Keratinocyte (primary cell): Measurements from ENCODE around the gene SERPINE1. TPM values are rescaled to one million over a fixed set of nuclear protein-coding genes. Genes with fewer than 3 reads are reported as not detected.
A peak's percentile ranks its signal among the peaks of the same experiment; 100 is the strongest.

ENCODE experiments used
- DNase-seq: peaks from one replicate; pipeline ENCODE4 v3.0.0-alpha.2; 2011; ENCODE audit warnings: low read depth, missing footprints, low spot score
- FAIRE-seq: peaks from 2 replicates; lab custom pipeline; 2011; peaks lifted over from hg19 to GRCh38; lab: Jason Lieb, UNC
- H2AFZ ChIP-seq: 2 replicates; pipeline ENCODE4 v1.6.0; 2012; ENCODE audit warnings: low read length, control low read depth, inconsistent platforms; ENCODE audit not compliant: control insufficient read depth
- H3K27ac ChIP-seq: 2 replicates; pipeline ENCODE4 v1.5.1; 2011; ENCODE audit warnings: low read length; ENCODE audit not compliant: control insufficient read depth, insufficient read depth
- H3K27me3 ChIP-seq: 3 replicates; pipeline ENCODE4 v1.6.0; 2011; ENCODE audit warnings: low read length; ENCODE audit not compliant: control insufficient read depth, insufficient read depth; ENCODE audit errors: extremely low read depth
- H3K36me3 ChIP-seq, 2 experiments: 2 replicates in 1 of 2; 3 replicates in 1 of 2; pipeline ENCODE4 v1.5.1; 2011; ENCODE audit warnings: low read length in 2 of 2, mild to moderate bottlenecking in 1 of 2; ENCODE audit not compliant: control insufficient read depth in 2 of 2, insufficient read depth in 2 of 2; ENCODE audit errors: extremely low read depth in 1 of 2
- H3K4me1 ChIP-seq: 3 replicates; pipeline ENCODE4 v1.5.1; 2011; ENCODE audit warnings: low read length; ENCODE audit not compliant: control insufficient read depth, insufficient read depth; ENCODE audit errors: extremely low read depth
- H3K4me2 ChIP-seq: 3 replicates; pipeline ENCODE4 v1.6.0; 2011; ENCODE audit warnings: low read depth, low read length; ENCODE audit not compliant: control insufficient read depth, insufficient read depth; ENCODE audit errors: extremely low read depth
- H3K4me3 ChIP-seq, 3 experiments: fragments of 200-600 bp in 1 of 3; sonication (generic) in 1 of 3; 2 replicates in 2 of 3; 3 replicates in 1 of 3; pipeline ENCODE4 v1.5.1; 2011 to 2016; ENCODE audit warnings: low read length in 3 of 3, mild to moderate bottlenecking in 3 of 3, control low read depth in 2 of 3, inconsistent platforms in 1 of 3, low read depth in 1 of 3, mixed read lengths in 1 of 3, mixed run types in 1 of 3, moderate library complexity in 1 of 3; ENCODE audit not compliant: control insufficient read depth in 2 of 3, insufficient read depth in 2 of 3; ENCODE audit errors: extremely low read depth in 1 of 3
- H3K79me2 ChIP-seq: 2 replicates; pipeline ENCODE4 v1.6.0; 2012; ENCODE audit warnings: low read length; ENCODE audit not compliant: control insufficient read depth, insufficient read depth
- H3K9ac ChIP-seq: 3 replicates; pipeline ENCODE4 v1.6.0; 2011; ENCODE audit warnings: low read length; ENCODE audit not compliant: control insufficient read depth, insufficient read depth; ENCODE audit errors: extremely low read depth
- H3K9me1 ChIP-seq: 3 replicates; pipeline ENCODE4 v1.6.0; 2011; ENCODE audit warnings: low read length; ENCODE audit not compliant: control insufficient read depth, insufficient read depth; ENCODE audit errors: extremely low read depth
- H3K9me3 ChIP-seq: 2 replicates; pipeline ENCODE4 v1.5.1; 2012; ENCODE audit warnings: low read depth, low read length; ENCODE audit not compliant: control insufficient read depth
- H4K20me1 ChIP-seq: 3 replicates; pipeline ENCODE4 v1.6.0; 2011; ENCODE audit warnings: low read length; ENCODE audit not compliant: control insufficient read depth, insufficient read depth; ENCODE audit errors: extremely low read depth
- EZH2 ChIP-seq: IDR thresholded peaks from one replicate; pipeline ENCODE4 v1.6.1; 2012; ENCODE audit warnings: inconsistent platforms, mild to moderate bottlenecking, low read length, moderate library complexity
- dilution Hi-C: fragments of 300-500 bp; cut with MboI; formaldehyde crosslinking; loops from one replicate; pipeline ENCODE4 v1.7.0; 2020; ENCODE audit warnings: low sequenced_read_pairs; ENCODE audit not compliant: extremely low pct_ligation_motif_present
- polyA plus RNA-seq, 5 experiments: library from polyadenylated mRNA; depleted of rRNA in 3 of 5; stranded (reverse) in 3 of 5; stranded (forward) in 1 of 5; unstranded in 1 of 5; fragments of >200 nt; gene quantifications; 1 replicate in 1 of 5; 2 replicates in 3 of 5; 3 replicates in 1 of 5; pipeline versions ENCODE4 v1.2.1 to v1.2.3, GENCODE V29; 2011 to 2012; ENCODE audit warnings: missing spikeins in 2 of 5, low read depth in 1 of 5, low replicate concordance in 1 of 5
- TF ChIP-seq, protein P1 (sequence below), 3 experiments: IDR thresholded peaks in 1 of 3; conservative IDR thresholded peaks in 1 of 3; optimal IDR thresholded peaks in 1 of 3; 2 replicates in 2 of 3; 3 replicates in 1 of 3; pipeline versions ENCODE3 to v1.5.1; 2011; ENCODE audit warnings: low read length in 3 of 3, mild to moderate bottlenecking in 3 of 3, moderate library complexity in 2 of 3, control low read depth in 1 of 3, inconsistent platforms in 1 of 3; ENCODE audit not compliant: insufficient read depth in 2 of 3; ENCODE audit errors: extremely low read depth in 1 of 3

Gene SERPINE1
- polyA plus RNA-seq, 1 donor (not counting 4 experiments of a cell fraction or from before 2014, with no cell fraction given), result 522 TPM

DNA sequence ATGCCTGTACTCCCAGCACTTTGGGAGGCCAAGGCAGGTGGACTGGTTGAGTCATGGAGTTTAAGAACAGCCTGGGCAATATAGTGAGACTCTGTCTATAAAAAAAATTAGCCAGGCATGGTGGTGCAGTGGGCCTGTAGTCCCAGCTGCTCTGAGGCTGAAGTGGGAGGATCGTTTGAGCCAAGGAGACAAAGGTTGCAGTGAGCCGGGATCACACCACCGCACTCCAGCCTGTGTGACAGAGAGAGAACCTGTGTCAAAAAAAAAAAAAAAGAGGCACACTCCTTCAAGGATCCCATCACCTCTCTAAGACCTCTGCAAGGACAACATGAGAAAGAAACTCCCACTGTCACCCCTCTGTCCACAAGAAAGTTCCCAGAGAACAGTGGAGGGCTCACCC is 48.8 kb downstream of the SERPINE1 start:
- Histone ChIP-seq H3K9ac (no peak overlapping the region), H3K9me1 (no peaks in the 10 kb centered on the region), H3K27me3 (peaks cover 88% of the 10 kb centered on the region), H3K36me3 (no peaks in the 10 kb centered on the region), H3K27ac (no peak overlapping the region), H3K9me3 (no peaks in the 10 kb centered on the region), H3K79me2 (no peaks in the 10 kb centered on the region), H3K4me2 (no peak overlapping the region), H3K4me3 (no peak overlapping the region), H4K20me1 (no peaks in the 10 kb centered on the region), H3K4me1 (peaks cover 9% of the 10 kb centered on the region), H2AFZ (no peak overlapping the region)
- DNase-seq (no peak), FAIRE-seq (no peak)
- TF ChIP-seq EZH2, result no peak
- TF ChIP-seq, protein P1, sequence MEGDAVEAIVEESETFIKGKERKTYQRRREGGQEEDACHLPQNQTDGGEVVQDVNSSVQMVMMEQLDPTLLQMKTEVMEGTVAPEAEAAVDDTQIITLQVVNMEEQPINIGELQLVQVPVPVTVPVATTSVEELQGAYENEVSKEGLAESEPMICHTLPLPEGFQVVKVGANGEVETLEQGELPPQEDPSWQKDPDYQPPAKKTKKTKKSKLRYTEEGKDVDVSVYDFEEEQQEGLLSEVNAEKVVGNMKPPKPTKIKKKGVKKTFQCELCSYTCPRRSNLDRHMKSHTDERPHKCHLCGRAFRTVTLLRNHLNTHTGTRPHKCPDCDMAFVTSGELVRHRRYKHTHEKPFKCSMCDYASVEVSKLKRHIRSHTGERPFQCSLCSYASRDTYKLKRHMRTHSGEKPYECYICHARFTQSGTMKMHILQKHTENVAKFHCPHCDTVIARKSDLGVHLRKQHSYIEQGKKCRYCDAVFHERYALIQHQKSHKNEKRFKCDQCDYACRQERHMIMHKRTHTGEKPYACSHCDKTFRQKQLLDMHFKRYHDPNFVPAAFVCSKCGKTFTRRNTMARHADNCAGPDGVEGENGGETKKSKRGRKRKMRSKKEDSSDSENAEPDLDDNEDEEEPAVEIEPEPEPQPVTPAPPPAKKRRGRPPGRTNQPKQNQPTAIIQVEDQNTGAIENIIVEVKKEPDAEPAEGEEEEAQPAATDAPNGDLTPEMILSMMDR (optimal IDR thresholded peaks at IDR 0.05 in 1 of 3, IDR thresholded peaks at IDR 0.05 in 1 of 3, conservative IDR thresholded peaks at IDR 0.05 in 1 of 3; ENCODE audit: extremely low read depth in 1 of 3, insufficient read depth in 2 of 3, low read length in 3 of 3), result no peak
- dilution Hi-C loops, result no loop called here

DNA sequence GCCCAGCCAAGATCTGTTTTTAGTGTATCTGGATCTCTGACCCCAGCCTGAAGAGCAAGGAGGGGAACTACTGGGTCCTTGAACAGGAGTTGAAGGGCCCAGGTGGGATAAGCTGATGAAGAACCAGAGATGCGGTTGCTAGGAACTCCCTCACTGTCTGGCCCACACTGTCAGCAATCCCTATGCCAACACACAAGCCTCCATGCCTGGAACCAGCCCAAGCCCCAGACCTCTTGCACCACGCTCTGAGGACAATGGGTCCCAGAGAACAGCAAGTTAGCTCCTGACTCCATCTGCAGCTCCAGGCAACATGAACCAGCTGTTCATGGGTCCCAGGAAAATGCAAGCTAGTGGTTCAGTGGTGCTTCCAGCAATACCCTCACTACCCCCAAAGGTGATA is 50.7 kb downstream of the SERPINE1 start:
- Histone ChIP-seq H3K4me3 (no peak overlapping the region), H3K79me2 (no peaks in the 10 kb centered on the region), H3K9me1 (no peaks in the 10 kb centered on the region), H2AFZ (no peak overlapping the region), H3K27ac (no peak overlapping the region), H3K9me3 (no peaks in the 10 kb centered on the region), H3K36me3 (no peaks in the 10 kb centered on the region), H4K20me1 (no peaks in the 10 kb centered on the region), H3K4me1 (peaks cover 9% of the 10 kb centered on the region), H3K4me2 (no peak overlapping the region), H3K9ac (no peak overlapping the region), H3K27me3 (peaks cover 74% of the 10 kb centered on the region)
- dilution Hi-C loops, result no loop called here
- DNase-seq (no peak), FAIRE-seq (no peak)
- no peak for TF ChIP-seq EZH2

DNA sequence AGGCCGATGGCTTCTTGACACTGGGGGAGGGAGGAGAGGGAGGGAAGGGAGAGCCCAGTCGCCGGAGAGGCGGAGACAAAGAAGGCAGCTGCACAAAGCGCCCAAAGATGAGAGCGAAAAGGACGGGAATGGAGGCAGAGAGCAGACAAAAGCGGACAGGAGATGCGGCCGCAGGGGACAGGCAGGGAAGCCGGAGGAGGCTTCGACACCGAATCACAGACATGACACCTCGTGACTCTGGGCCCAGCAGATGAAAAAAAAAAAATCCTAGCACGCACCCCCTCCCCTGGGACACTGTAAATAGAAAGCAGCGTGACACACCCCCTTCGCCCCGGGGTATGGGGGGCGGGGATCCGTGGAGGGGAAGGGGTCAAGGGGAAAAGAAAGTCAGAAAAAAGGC is 52.2 kb downstream of the SERPINE1 start:
- Histone ChIP-seq H3K36me3 (no peaks in the 10 kb centered on the region), H3K4me3 (no peak overlapping the region), H3K4me1 (no peaks in the 10 kb centered on the region), H3K9me1 (no peaks in the 10 kb centered on the region), H3K9ac (no peak overlapping the region), H3K27me3 (peaks cover 60% of the 10 kb centered on the region), H3K9me3 (no peaks in the 10 kb centered on the region), H3K79me2 (no peaks in the 10 kb centered on the region), H2AFZ (no peak overlapping the region), H3K27ac (no peak overlapping the region), H4K20me1 (no peaks in the 10 kb centered on the region), H3K4me2 (peak overlapping the region; percentile 27)
- no peak for FAIRE-seq
- DNase-seq, result no peak
- dilution Hi-C loops, result no loop called here
- peak; percentile 90 for TF ChIP-seq EZH2
- TF ChIP-seq, protein P1 (optimal IDR thresholded peaks at IDR 0.05 in 1 of 3, IDR thresholded peaks at IDR 0.05 in 1 of 3, conservative IDR thresholded peaks at IDR 0.05 in 1 of 3; ENCODE audit: extremely low read depth in 1 of 3, insufficient read depth in 2 of 3, low read length in 3 of 3), result no peak
